Activated CD8-positive, alpha-beta memory T cell treated with anti-CD3 and anti-CD28 coated beads, Interleukin-2, amount 50 U/mL, for 48 hours (primary cell): ENCODE results near the gene ELMO2.
A peak's percentile ranks its signal among the peaks of the same experiment; 100 is the strongest.

Experiments used
- DNase-seq: peaks from one replicate; pipeline ENCODE4 v3.0.0-alpha.2; 2020

The ELMO2 gene

GRCh38 chr20:46350201-46350985 is 56.0 kb downstream of the ELMO2 start:
- no peak for DNase-seq

GRCh38 chr20:46349742-46350056 is 56.7 kb downstream of the ELMO2 start:
- no peak for DNase-seq

GRCh38 chr20:46349035-46349741 is 57.2 kb downstream of the ELMO2 start:
- peak; percentile 79 for DNase-seq

GRCh38 chr20:46347841-46348803 is 58.3 kb downstream of the ELMO2 start:
- no peak for DNase-seq

- DNase-seq, result no peak
Observed at GRCh38 chr20:46346770-46347169, 59.6 kb downstream of the ELMO2 start.

GRCh38 chr20:46344488-46345162 is 61.8 kb downstream of the ELMO2 start:
- no peak for DNase-seq

GRCh38 chr20:46343975-46344357 is 62.4 kb downstream of the ELMO2 start:
- DNase-seq, result no peak

GRCh38 chr20:46343348-46343974 is 63.0 kb downstream of the ELMO2 start:
- no peak for DNase-seq

GRCh38 chr20:46342451-46343347 is 63.7 kb downstream of the ELMO2 start:
- no peak for DNase-seq

- DNase-seq, result no peak
Observed at GRCh38 chr20:46342010-46342378, 64.4 kb downstream of the ELMO2 start.

GRCh38 chr20:46341074-46342009 is 65.1 kb downstream of the ELMO2 start:
- DNase-seq, result no peak

- DNase-seq, result no peak
Observed at GRCh38 chr20:46339037-46339436, 67.4 kb downstream of the ELMO2 start.

- DNase-seq, result no peak
Observed at GRCh38 chr20:46336735-46337134, 69.7 kb downstream of the ELMO2 start.

GRCh38 chr20:46334303-46334904 is 72.0 kb downstream of the ELMO2 start:
- no peak for DNase-seq

- DNase-seq, result no peak
Observed at GRCh38 chr20:46333161-46333991, 73.0 kb downstream of the ELMO2 start.

- DNase-seq, result no peak
Observed at GRCh38 chr20:46332373-46333160, 73.8 kb downstream of the ELMO2 start.

- no peak for DNase-seq
Observed at GRCh38 chr20:46331611-46332361, 74.6 kb downstream of the ELMO2 start.
